Muscle of arm (tissue), 12 donors: ENCODE measurements around the gene TIAL1. TPM values are rescaled to one million over a fixed set of nuclear protein-coding genes. Genes with fewer than 3 reads are reported as not detected.
"Not testable (repeated sequence)": the region's sequence is repeated elsewhere in the genome, so short reads cannot be mapped to it uniquely, and the experiment has no call there.

Experiments
- DNase-seq: peaks from one replicate; pipeline ENCODE4 v3.0.0-alpha.2; 2013
- polyA plus RNA-seq, 12 donors: library from polyadenylated mRNA; unstranded; fragments of 120-200 nt; gene quantifications; one replicate each; pipeline ENCODE4 v1.2.1, GENCODE V29; 2013; ENCODE audit not compliant: insufficient read length in 12 of 12

TIAL1 gene
- polyA plus RNA-seq, 12 donors = 83.8 to 171 (median 125) TPM; not detected in 1

- no peak for DNase-seq
Observed at GRCh38 chr10:119619215-119619614, 22.5 kb upstream of the TIAL1 start.

GRCh38 chr10:119616882-119617570 lies 20.3 kb upstream of the TIAL1 start:
- DNase-seq = no peak

GRCh38 chr10:119614686-119615085 lies 17.9 kb upstream of the TIAL1 start:
- no peak for DNase-seq

- DNase-seq = no peak
Observed at GRCh38 chr10:119613741-119614140, 17.0 kb upstream of the TIAL1 start.

- DNase-seq = no peak
Observed at GRCh38 chr10:119611433-119611832, 14.7 kb upstream of the TIAL1 start.

- DNase-seq = no peak
Observed at GRCh38 chr10:119609516-119609915, 12.8 kb upstream of the TIAL1 start.

GRCh38 chr10:119608316-119609155 lies 11.8 kb upstream of the TIAL1 start:
- no peak for DNase-seq

- no peak for DNase-seq
Observed at GRCh38 chr10:119604468-119604867, 7.7 kb upstream of the TIAL1 start.

- DNase-seq = no peak
Observed at GRCh38 chr10:119602241-119603095, 5.7 kb upstream of the TIAL1 start.

- DNase-seq = no peak
Observed at GRCh38 chr10:119598397-119598796, 1.6 kb upstream of the TIAL1 start.

GRCh38 chr10:119597405-119598186 lies 832 bp upstream of the TIAL1 start:
- DNase-seq = no peak

GRCh38 chr10:119595676-119596515 lies 868 bp downstream of the TIAL1 start:
- DNase-seq = peak; percentile 54

- no peak for DNase-seq
Observed at GRCh38 chr10:119595134-119595675, 1.6 kb downstream of the TIAL1 start.

- DNase-seq = no peak
Observed at GRCh38 chr10:119588071-119588470, 8.7 kb downstream of the TIAL1 start.

GRCh38 chr10:119578355-119578754 lies 18.4 kb downstream of the TIAL1 start:
- DNase-seq = no peak

- no peak for DNase-seq
Observed at GRCh38 chr10:119575991-119576390, 20.8 kb downstream of the TIAL1 start.

- DNase-seq = no peak
Observed at GRCh38 chr10:119575506-119575905, 21.3 kb downstream of the TIAL1 start.

- DNase-seq = no peak
Observed at GRCh38 chr10:119567978-119568377, 28.8 kb downstream of the TIAL1 start.

- no peak for DNase-seq
Observed at GRCh38 chr10:119562097-119562496, 34.7 kb downstream of the TIAL1 start.

- not testable (repeated sequence) for DNase-seq
Observed at GRCh38 chr10:119559511-119559910, 37.3 kb downstream of the TIAL1 start.
